Bronchial epithelial cell (primary cell): ENCODE results near the gene C5orf58. TPM values are rescaled to one million over a fixed set of nuclear protein-coding genes. Genes with fewer than 3 reads are reported as not detected.

ENCODE experiments used
- DNase-seq: peaks from one replicate; pipeline ENCODE4 v3.0.0-alpha.2; 2010; ENCODE audit warnings: low read depth
- FAIRE-seq: peaks from 2 replicates; lab custom pipeline; 2011; peaks lifted over from hg19 to GRCh38; lab: Jason Lieb, UNC
- H3K27me3 ChIP-seq: 2 replicates; pipeline ENCODE4 v1.5.1; 2011; ENCODE audit warnings: low read length; ENCODE audit not compliant: control insufficient read depth, insufficient read depth
- H3K36me3 ChIP-seq: 2 replicates; pipeline ENCODE4 v1.5.1; 2011; ENCODE audit warnings: low read length; ENCODE audit not compliant: control insufficient read depth, insufficient read depth
- H3K4me3 ChIP-seq: 2 replicates; pipeline ENCODE4 v1.5.1; 2011; ENCODE audit warnings: mild to moderate bottlenecking, low read depth, low read length, control low read depth
- CTCF ChIP-seq: IDR thresholded peaks from 2 replicates; pipeline ENCODE4 v1.5.1; 2011; ENCODE audit warnings: mild to moderate bottlenecking, moderate library complexity, low read length, control low read depth, inconsistent platforms; ENCODE audit not compliant: insufficient read depth, severe bottlenecking
- total RNA-seq: library from RNA; depleted of rRNA; stranded (reverse); fragments of >200 nt; gene quantifications from 2 replicates; pipeline ENCODE4 v1.2.1, GENCODE V29; 2014

The C5orf58 gene
- total RNA-seq, 1 donor from 2014 or later, result not detected

GRCh38 chr5:170190436-170191134, 42.2 kb upstream of the C5orf58 start:
- H3K36me3 ChIP-seq, result no peaks in the 10 kb centered on the region
- no peaks in the 10 kb centered on the region for H3K27me3 ChIP-seq
- no peak for DNase-seq
- H3K4me3 ChIP-seq, result no peak overlapping the region
- no peak for FAIRE-seq
- TF ChIP-seq CTCF, result no peak

GRCh38 chr5:170192829-170193228, 40.0 kb upstream of the C5orf58 start:
- H3K4me3 ChIP-seq, result no peak overlapping the region
- H3K36me3 ChIP-seq, result no peaks in the 10 kb centered on the region
- no peak for TF ChIP-seq CTCF
- no peak for DNase-seq
- H3K27me3 ChIP-seq, result no peaks in the 10 kb centered on the region
- FAIRE-seq, result no peak

- FAIRE-seq (no peak), DNase-seq (no peak)
- no peaks in the 10 kb centered on the region for H3K27me3 ChIP-seq
- no peaks in the 10 kb centered on the region for H3K36me3 ChIP-seq
- no peak overlapping the region for H3K4me3 ChIP-seq
- no peak for TF ChIP-seq CTCF
These were observed 36.8 kb upstream of the C5orf58 start for GRCh38 chr5:170195961-170196360.

GRCh38 chr5:170200876-170201275, 31.9 kb upstream of the C5orf58 start:
- TF ChIP-seq CTCF, result no peak
- Histone ChIP-seq H3K36me3 (no peaks in the 10 kb centered on the region), H3K4me3 (no peak overlapping the region), H3K27me3 (peaks cover 3% of the 10 kb centered on the region)
- FAIRE-seq, result peak; percentile 52
- no peak for DNase-seq

GRCh38 chr5:170201311-170201710, 31.5 kb upstream of the C5orf58 start:
- DNase-seq (no peak), FAIRE-seq (no peak)
- no peak for TF ChIP-seq CTCF
- Histone ChIP-seq H3K36me3 (no peaks in the 10 kb centered on the region), H3K4me3 (no peak overlapping the region), H3K27me3 (peaks cover 3% of the 10 kb centered on the region)

- H3K36me3 ChIP-seq, result no peaks in the 10 kb centered on the region
- no peak for FAIRE-seq
- DNase-seq, result no peak
- peaks cover 3% of the 10 kb centered on the region for H3K27me3 ChIP-seq
- no peak for TF ChIP-seq CTCF
- H3K4me3 ChIP-seq, result no peak overlapping the region
These were observed 30.7 kb upstream of the C5orf58 start for GRCh38 chr5:170202117-170202516.
